Gastroesophageal sphincter (tissue), 3 donors: ENCODE results near the gene NPDC1.

Experiments
- CTCF ChIP-seq, 4 experiments: fragments of 200-600 bp in 2 of 4; fragments of 450-650 bp in 2 of 4; sonication (generic) in 1 of 4; IDR thresholded peaks; one replicate each; pipeline ENCODE4 v1.5.1; 2017 to 2019; ENCODE audit warnings: antibody characterized with exemption in 4 of 4, mild to moderate bottlenecking in 2 of 4, moderate library complexity in 2 of 4
- EP300 ChIP-seq: sonication (generic); formaldehyde crosslinking; IDR thresholded peaks from one replicate; pipeline ENCODE4 v1.6.1; 2017; ENCODE audit warnings: antibody characterized with exemption, mild to moderate bottlenecking
- POLR2A ChIP-seq, 2 donors: fragments of 450-650 bp; IDR thresholded peaks; one replicate each; pipeline ENCODE4 v1.6.1; 2017; ENCODE audit warnings: antibody characterized with exemption in 2 of 2, mild to moderate bottlenecking in 2 of 2, moderate library complexity in 1 of 2
- POLR2AphosphoS5 ChIP-seq: sonication (generic); formaldehyde crosslinking; IDR thresholded peaks from one replicate; pipeline ENCODE4 v1.6.1; 2017; ENCODE audit warnings: antibody characterized with exemption

GRCh38 chr9:137071282-137071681 is 25.3 kb upstream of the NPDC1 start:
- TF ChIP-seq POLR2AphosphoS5 (no peak), CTCF (IDR thresholded peaks at IDR 0.05) (no peak), POLR2A (IDR thresholded peaks at IDR 0.05) (no peak), EP300 (no peak)
